Endothelial cell of umbilical vein (primary cell): ENCODE data around the gene SETD6. TPM values are rescaled to one million over a fixed set of nuclear protein-coding genes. Genes with fewer than 3 reads are reported as not detected.
A peak's percentile ranks its signal among the peaks of the same experiment; 100 is the strongest.

Experiments
- BruUV-seq: library from RNA; stranded (reverse); fragments of 400-500 nt; replicated peaks from 2 replicates; lab custom pipeline; 2021; lab: Mats Ljungman, UMichigan
- CTCF ChIA-PET: fragments of 300-600, 350-600 bp; sonication (Branson Sonifier 250); formaldehyde crosslinking; loops from one replicate; lab custom pipeline; 2021; ENCODE audit warnings: antibody characterized with exemption, inconsistent platforms; lab: Charles Lee
- POLR2A ChIA-PET: fragments of 300-600, 350-600 bp; sonication (Branson Sonifier 250); formaldehyde crosslinking; loops from one replicate; lab custom pipeline; 2021; ENCODE audit warnings: antibody characterized with exemption, inconsistent platforms; lab: Charles Lee
- DNase-seq: peaks from one replicate; pipeline ENCODE4 v3.0.0-alpha.2; 2011; ENCODE audit warnings: low read depth, low spot score
- FAIRE-seq: peaks from 2 replicates; lab custom pipeline; 2011; peaks lifted over from hg19 to GRCh38; lab: Jason Lieb, UNC
- H2AFZ ChIP-seq: 2 replicates; pipeline ENCODE4 v1.6.0; 2012; ENCODE audit warnings: low read depth, low read length, control low read depth, inconsistent platforms
- H3K27ac ChIP-seq: 2 replicates; pipeline ENCODE4 v1.5.1; 2011; ENCODE audit warnings: low read depth, mild to moderate bottlenecking, control low read depth, low read length, moderate library complexity; ENCODE audit not compliant: insufficient read depth
- H3K27me3 ChIP-seq, 2 experiments: 2 replicates each; pipeline versions ENCODE4 v1.6.0 to v1.6.1; 2011; ENCODE audit warnings: low read length in 2 of 2, mixed read lengths in 1 of 2; ENCODE audit not compliant: control insufficient read depth in 2 of 2, insufficient read depth in 2 of 2
- H3K36me3 ChIP-seq, 2 experiments: 2 replicates in 1 of 2; 3 replicates in 1 of 2; pipeline ENCODE4 v1.5.1; 2011; ENCODE audit warnings: low read length in 2 of 2, mild to moderate bottlenecking in 1 of 2, moderate library complexity in 1 of 2; ENCODE audit not compliant: control insufficient read depth in 2 of 2, insufficient read depth in 2 of 2; ENCODE audit errors: extremely low read depth in 1 of 2
- H3K4me1 ChIP-seq: 3 replicates; pipeline ENCODE4 v1.5.1; 2011; ENCODE audit warnings: mild to moderate bottlenecking, low read length; ENCODE audit not compliant: control insufficient read depth, insufficient read depth; ENCODE audit errors: extremely low read depth
- H3K4me2 ChIP-seq: 2 replicates; pipeline ENCODE4 v1.6.1; 2011; ENCODE audit warnings: low read length, control low read depth, mixed read lengths; ENCODE audit not compliant: insufficient read depth
- H3K4me3 ChIP-seq, 3 experiments: fragments of 200-600 bp in 1 of 3; sonication (generic), shearing (Covaris generic) in 1 of 3; replicated peaks in 1 of 3; 2 replicates each; pipeline ENCODE4 v1.5.1; 2011 to 2016; ENCODE audit warnings: control low read depth in 3 of 3, low read length in 3 of 3, mild to moderate bottlenecking in 2 of 3, inconsistent platforms in 1 of 3, low read depth in 1 of 3, moderate library complexity in 1 of 3; ENCODE audit not compliant: insufficient read depth in 1 of 3
- H3K79me2 ChIP-seq: 2 replicates; pipeline ENCODE4 v1.6.0; 2012; ENCODE audit warnings: low read length, inconsistent platforms; ENCODE audit not compliant: control insufficient read depth, insufficient read depth
- H3K9ac ChIP-seq: replicated peaks from 2 replicates; pipeline ENCODE3; 2011; ENCODE audit warnings: low read length, control low read depth; ENCODE audit not compliant: insufficient read depth; ENCODE audit errors: extremely low read depth
- H3K9me1 ChIP-seq: replicated peaks from 3 replicates; pipeline ENCODE4 v1.6.0; 2011; ENCODE audit warnings: mild to moderate bottlenecking, low read length; ENCODE audit not compliant: control insufficient read depth, insufficient read depth; ENCODE audit errors: extremely low read depth
- H3K9me3 ChIP-seq: replicated peaks from 2 replicates; pipeline ENCODE4 v1.5.1; 2012; ENCODE audit warnings: low read length, inconsistent platforms; ENCODE audit not compliant: control insufficient read depth, insufficient read depth
- H4K20me1 ChIP-seq: replicated peaks from 2 replicates; pipeline ENCODE3; 2011; ENCODE audit warnings: mild to moderate bottlenecking, low read length; ENCODE audit not compliant: control insufficient read depth, insufficient read depth; ENCODE audit errors: extremely low read depth
- JUN ChIP-seq: IDR thresholded peaks from 2 replicates; pipeline ENCODE4 v1.6.1; 2011; ENCODE audit warnings: borderline replicate concordance, low read depth; ENCODE audit not compliant: insufficient read length, insufficient read depth
- MYC ChIP-seq: IDR thresholded peaks from one replicate; pipeline ENCODE4 v1.6.1; 2011; ENCODE audit warnings: mild to moderate bottlenecking, low read depth, low read length
- POLR2A ChIP-seq: IDR thresholded peaks from 2 replicates; pipeline ENCODE4 v1.6.1; 2012; ENCODE audit warnings: low read depth, mild to moderate bottlenecking, control low read depth, low read length
- POLR2AphosphoS5 ChIP-seq: IDR thresholded peaks from 2 replicates; pipeline ENCODE4 v1.6.1; 2012; ENCODE audit warnings: low read depth, mild to moderate bottlenecking, control low read depth, low read length, moderate library complexity; ENCODE audit not compliant: insufficient read depth
- dilution Hi-C: fragments of 300-500 bp; cut with MboI; formaldehyde crosslinking; loops from one replicate; pipeline ENCODE4 v1.15.0; 2019; ENCODE audit warnings: low sequenced_read_pairs; ENCODE audit not compliant: extremely low pct_ligation_motif_present
- intact Hi-C: fragments of 100-400 bp; cut with micrococcal nuclease; formaldehyde crosslinking; loops from one replicate; pipeline ENCODE4 v1.10.0; 2022
- polyA plus RNA-seq, 4 experiments: library from polyadenylated mRNA; depleted of rRNA in 3 of 4; stranded (reverse) in 3 of 4; unstranded in 1 of 4; fragments of >200 nt; gene quantifications; 2 replicates each; pipeline versions ENCODE4 v1.2.1 to v1.2.3, GENCODE V29; 2011 to 2012; ENCODE audit warnings: missing spikeins in 1 of 4
- total RNA-seq: library from RNA; stranded (reverse); gene quantifications from 2 replicates; pipeline ENCODE4 v1.2.3, GENCODE V29; 2021

Gene SETD6
- total and polyA plus RNA-seq, 2 donors (not counting 3 experiments of a cell fraction or from before 2014, with no cell fraction given): 10.2 to 16.4 TPM

GRCh38 chr16:58509256-58510096 lies 5.8 kb upstream of the SETD6 start:
- POLR2A ChIA-PET: no interaction called here
- H3K27me3 ChIP-seq: no peaks in the 10 kb centered on the region
- no peaks in the 10 kb centered on the region for H3K4me1 ChIP-seq
- no peak overlapping the region for H3K4me3 ChIP-seq
- H3K36me3 ChIP-seq: peaks cover 0 to 31% of the 10 kb centered on the region in 2 experiments
- no peaks in the 10 kb centered on the region for H3K79me2 ChIP-seq
- no peaks in the 10 kb centered on the region for H3K9me1 ChIP-seq
- TF ChIP-seq MYC: no peak
- TF ChIP-seq POLR2A: peak; percentile 2
- BruUV-seq: no TSS peak
- no peaks in the 10 kb centered on the region for H4K20me1 ChIP-seq
- H3K27ac ChIP-seq: no peak overlapping the region
- DNase-seq (no peak), FAIRE-seq (no peak)
- H3K9ac ChIP-seq: no peak overlapping the region
- intact Hi-C loops (no loop called here), dilution Hi-C loops (no loop called here)
- no peaks in the 10 kb centered on the region for H3K9me3 ChIP-seq
- no peak overlapping the region for H2AFZ ChIP-seq
- CTCF ChIA-PET: interaction anchor here (1.2 to 6.8 kb wide), 2 partner anchors 152 to 247 kb away, joined by 6 to 73 read pairs; no protein-coding TSS in a partner anchor
- H3K4me2 ChIP-seq: no peak overlapping the region

GRCh38 chr16:58510097-58510775 lies 5.1 kb upstream of the SETD6 start:
- CTCF ChIA-PET: interaction anchor here (0.8 to 6.8 kb wide), 4 partner anchors 142 to 246 kb away, joined by 3 to 73 read pairs (median 32); no protein-coding TSS in a partner anchor
- Histone ChIP-seq H2AFZ (no peak overlapping the region), H3K27ac (no peak overlapping the region), H3K36me3 (peaks cover 0 to 30% of the 10 kb centered on the region in 2 experiments), H3K79me2 (no peaks in the 10 kb centered on the region), H3K27me3 (no peaks in the 10 kb centered on the region), H3K4me3 (no peak overlapping the region), H3K9ac (no peak overlapping the region), H3K4me1 (peaks cover 6% of the 10 kb centered on the region), H4K20me1 (no peaks in the 10 kb centered on the region), H3K9me1 (no peaks in the 10 kb centered on the region), H3K4me2 (no peak overlapping the region), H3K9me3 (no peaks in the 10 kb centered on the region)
- DNase-seq (no peak), FAIRE-seq (no peak)
- POLR2A ChIA-PET: no interaction called here
- no TSS peak for BruUV-seq
- TF ChIP-seq POLR2A (peak; percentile 11), MYC (no peak), POLR2AphosphoS5 (no peak), JUN (no peak)
- intact Hi-C loops (no loop called here), dilution Hi-C loops (no loop called here)
